Activated CD4-positive, alpha-beta T cell treated with anti-CD3 and anti-CD28 coated beads, Interleukin-2, amount 50 U/mL, for 1 hour (primary cell): ENCODE data around the gene CLCN7.

Experiments
- DNase-seq: peaks from one replicate; pipeline ENCODE4 v3.0.0-alpha.2; 2020

CLCN7 gene

GRCh38 chr16:1429012-1429411, 45.8 kb downstream of the CLCN7 start:
- DNase-seq: no peak

- peak; percentile 25 for DNase-seq
Measured at GRCh38 chr16:1428511-1428910, 46.3 kb downstream of the CLCN7 start.

GRCh38 chr16:1427473-1428461, 47.1 kb downstream of the CLCN7 start:
- no peak for DNase-seq

GRCh38 chr16:1426734-1427471, 47.9 kb downstream of the CLCN7 start:
- DNase-seq: no peak

GRCh38 chr16:1425616-1426370, 49.0 kb downstream of the CLCN7 start:
- no peak for DNase-seq

- DNase-seq: no peak
Measured at GRCh38 chr16:1424028-1424427, 50.8 kb downstream of the CLCN7 start.

- DNase-seq: no peak
Measured at GRCh38 chr16:1422076-1422475, 52.8 kb downstream of the CLCN7 start.

- DNase-seq: no peak
Measured at GRCh38 chr16:1420111-1420539, 54.7 kb downstream of the CLCN7 start.

- DNase-seq: no peak
Measured at GRCh38 chr16:1416521-1416941, 58.3 kb downstream of the CLCN7 start.

- DNase-seq: peak; percentile 83
Measured at GRCh38 chr16:1414532-1415260, 60.1 kb downstream of the CLCN7 start, which contains the start of gene UNKL. Gene UNKL (minus strand): TSS chr16:1414704. CDS start chr16:1414691, 13 bp downstream.

GRCh38 chr16:1413684-1414531, 60.9 kb downstream of the CLCN7 start:
- DNase-seq: peak; percentile 57

GRCh38 chr16:1412847-1413246, 62.0 kb downstream of the CLCN7 start:
- DNase-seq: no peak

- peak; percentile 97 for DNase-seq
Measured at GRCh38 chr16:1408171-1408837, 66.5 kb downstream of the CLCN7 start.

GRCh38 chr16:1407753-1408152, 67.1 kb downstream of the CLCN7 start:
- no peak for DNase-seq

GRCh38 chr16:1403733-1404132, 71.1 kb downstream of the CLCN7 start:
- DNase-seq: no peak

GRCh38 chr16:1403036-1403435, 71.8 kb downstream of the CLCN7 start:
- DNase-seq: no peak

- DNase-seq: no peak
Measured at GRCh38 chr16:1401758-1402154, 73.1 kb downstream of the CLCN7 start.

- DNase-seq: no peak
Measured at GRCh38 chr16:1401061-1401757, 73.6 kb downstream of the CLCN7 start.

- no peak for DNase-seq
Measured at GRCh38 chr16:1398826-1399581, 75.8 kb downstream of the CLCN7 start.
